A673 (cell line): Measurements from ENCODE around the gene RFX2. TPM values are rescaled to one million over a fixed set of nuclear protein-coding genes. Genes with fewer than 3 reads are reported as not detected.

ENCODE experiments used
- BruUV-seq: library from RNA; stranded (reverse); fragments of 400-500 nt; replicated peaks from 2 replicates; lab custom pipeline; 2021; lab: Mats Ljungman, UMichigan
- CTCF ChIA-PET: fragments of 300-600 bp; sonication (Branson Sonifier 250); formaldehyde crosslinking; loops from one replicate; lab custom pipeline; 2022; ENCODE audit warnings: antibody characterized with exemption; lab: Charles Lee
- POLR2A ChIA-PET: fragments of 300-600 bp; sonication (Branson Sonifier 250); formaldehyde crosslinking; loops from one replicate; lab custom pipeline; 2022; ENCODE audit warnings: antibody characterized with exemption; ENCODE audit not compliant: low non-redundant PET; lab: Charles Lee
- DNase-seq: peaks from one replicate; pipeline ENCODE4 v3.0.0-alpha.2; 2015; ENCODE audit warnings: low spot score
- H3K27ac ChIP-seq: fragments of 200-600 bp; sonication (generic); 2 replicates; pipeline ENCODE4 v1.5.1; 2016; ENCODE audit warnings: mixed run types, low read depth, mild to moderate bottlenecking, mixed read lengths, antibody characterized with exemption, low read length; ENCODE audit not compliant: poor library complexity, severe bottlenecking
- H3K27me3 ChIP-seq: fragments of 200-600 bp; sonication (generic); replicated peaks from 2 replicates; pipeline ENCODE4 v1.6.1; 2017; ENCODE audit warnings: mixed run types, low read depth, mild to moderate bottlenecking, mixed read lengths, antibody characterized with exemption, low read length; ENCODE audit not compliant: insufficient read depth, poor library complexity
- H3K36me3 ChIP-seq: fragments of 200-600 bp; sonication (generic); 2 replicates; pipeline ENCODE4 v1.6.1; 2016; ENCODE audit warnings: mixed run types, mild to moderate bottlenecking, mixed read lengths, antibody characterized with exemption, low read length; ENCODE audit not compliant: insufficient read depth, poor library complexity, severe bottlenecking
- H3K4me1 ChIP-seq: fragments of 200-600 bp; sonication (generic); 2 replicates; pipeline ENCODE4 v1.6.1; 2017; ENCODE audit warnings: mixed run types, mild to moderate bottlenecking, mixed read lengths, antibody characterized with exemption, low read length; ENCODE audit not compliant: insufficient read depth, poor library complexity, severe bottlenecking
- H3K4me3 ChIP-seq: fragments of 200-600 bp; sonication (generic); 2 replicates; pipeline ENCODE4 v1.5.1; 2016; ENCODE audit warnings: low read depth, mixed run types, mild to moderate bottlenecking, mixed read lengths, low read length; ENCODE audit not compliant: poor library complexity, severe bottlenecking
- H3K9me3 ChIP-seq: fragments of 200-600 bp; sonication (generic); 2 replicates; pipeline ENCODE4 v1.6.1; 2016; ENCODE audit warnings: mixed run types, low read depth, mild to moderate bottlenecking, mixed read lengths, antibody characterized with exemption, low read length; ENCODE audit not compliant: poor library complexity, severe bottlenecking
- CTCF ChIP-seq: fragments of 300-800, 200-600 bp; sonication (generic); conservative IDR thresholded peaks from 2 replicates; pipeline ENCODE4 v1.5.1; 2017; ENCODE audit warnings: low read depth, mild to moderate bottlenecking, antibody characterized with exemption, low read length, moderate library complexity, mixed read lengths
- EZH2 ChIP-seq: fragments of 200-600 bp; sonication (generic); IDR thresholded peaks from 2 replicates; pipeline ENCODE4 v1.6.1; 2017; ENCODE audit warnings: borderline replicate concordance, low read depth, mild to moderate bottlenecking, mixed read lengths, antibody characterized with exemption, low read length; ENCODE audit not compliant: poor library complexity, severe bottlenecking
- intact Hi-C: fragments of 100-400 bp; cut with micrococcal nuclease; formaldehyde crosslinking; loops from one replicate; pipeline ENCODE4 v1.10.0; 2022; ENCODE audit not compliant: unreplicated experiment
- total RNA-seq: library from RNA; stranded (reverse); gene quantifications from 2 replicates; pipeline ENCODE4 v1.2.3, GENCODE V29; 2021

RFX2 gene
- total RNA-seq, 1 experiment from 2014 or later, result 11.7 TPM

GRCh38 chr19:6068711-6069110, 41.6 kb downstream of the RFX2 start:
- H3K4me3 ChIP-seq, result no peak overlapping the region
- H3K27ac ChIP-seq, result no peak overlapping the region
- ChIA-PET POLR2A (no interaction called here), CTCF (no interaction called here)
- no peaks in the 10 kb centered on the region for H3K9me3 ChIP-seq
- no peaks in the 10 kb centered on the region for H3K36me3 ChIP-seq
- peaks cover 10% of the 10 kb centered on the region for H3K4me1 ChIP-seq
- no TSS peak for BruUV-seq
- no peak for DNase-seq
- no peaks in the 10 kb centered on the region for H3K27me3 ChIP-seq
- intact Hi-C loops, result no loop called here
- TF ChIP-seq EZH2 (no peak), CTCF (no peak)

- H3K36me3 ChIP-seq, result no peaks in the 10 kb centered on the region
- intact Hi-C loops, result no loop called here
- no peak overlapping the region for H3K27ac ChIP-seq
- no peaks in the 10 kb centered on the region for H3K9me3 ChIP-seq
- BruUV-seq, result no TSS peak
- TF ChIP-seq CTCF (no peak), EZH2 (no peak)
- DNase-seq, result no peak
- peaks cover 10% of the 10 kb centered on the region for H3K4me1 ChIP-seq
- no peak overlapping the region for H3K4me3 ChIP-seq
- ChIA-PET CTCF (no interaction called here), POLR2A (no interaction called here)
- no peaks in the 10 kb centered on the region for H3K27me3 ChIP-seq
Measured at GRCh38 chr19:6067975-6068374, 42.3 kb downstream of the RFX2 start.

GRCh38 chr19:6066661-6067646, 43.3 kb downstream of the RFX2 start:
- ChIA-PET CTCF (no interaction called here), POLR2A (interaction anchor here (0.5 kb wide), 1 partner anchor 1753 kb away, joined by 4 read pairs; no protein-coding TSS in a partner anchor)
- no peaks in the 10 kb centered on the region for H3K27me3 ChIP-seq
- H3K36me3 ChIP-seq, result no peaks in the 10 kb centered on the region
- H3K4me1 ChIP-seq, result peaks cover 10% of the 10 kb centered on the region
- no TSS peak for BruUV-seq
- intact Hi-C loops, result no loop called here
- no peak overlapping the region for H3K27ac ChIP-seq
- no peaks in the 10 kb centered on the region for H3K9me3 ChIP-seq
- TF ChIP-seq EZH2 (no peak), CTCF (no peak)
- H3K4me3 ChIP-seq, result no peak overlapping the region
- DNase-seq, result peak; percentile 71
